ENCODE measurements around the gene RNF144A.

Gene RNF144A

DNA sequence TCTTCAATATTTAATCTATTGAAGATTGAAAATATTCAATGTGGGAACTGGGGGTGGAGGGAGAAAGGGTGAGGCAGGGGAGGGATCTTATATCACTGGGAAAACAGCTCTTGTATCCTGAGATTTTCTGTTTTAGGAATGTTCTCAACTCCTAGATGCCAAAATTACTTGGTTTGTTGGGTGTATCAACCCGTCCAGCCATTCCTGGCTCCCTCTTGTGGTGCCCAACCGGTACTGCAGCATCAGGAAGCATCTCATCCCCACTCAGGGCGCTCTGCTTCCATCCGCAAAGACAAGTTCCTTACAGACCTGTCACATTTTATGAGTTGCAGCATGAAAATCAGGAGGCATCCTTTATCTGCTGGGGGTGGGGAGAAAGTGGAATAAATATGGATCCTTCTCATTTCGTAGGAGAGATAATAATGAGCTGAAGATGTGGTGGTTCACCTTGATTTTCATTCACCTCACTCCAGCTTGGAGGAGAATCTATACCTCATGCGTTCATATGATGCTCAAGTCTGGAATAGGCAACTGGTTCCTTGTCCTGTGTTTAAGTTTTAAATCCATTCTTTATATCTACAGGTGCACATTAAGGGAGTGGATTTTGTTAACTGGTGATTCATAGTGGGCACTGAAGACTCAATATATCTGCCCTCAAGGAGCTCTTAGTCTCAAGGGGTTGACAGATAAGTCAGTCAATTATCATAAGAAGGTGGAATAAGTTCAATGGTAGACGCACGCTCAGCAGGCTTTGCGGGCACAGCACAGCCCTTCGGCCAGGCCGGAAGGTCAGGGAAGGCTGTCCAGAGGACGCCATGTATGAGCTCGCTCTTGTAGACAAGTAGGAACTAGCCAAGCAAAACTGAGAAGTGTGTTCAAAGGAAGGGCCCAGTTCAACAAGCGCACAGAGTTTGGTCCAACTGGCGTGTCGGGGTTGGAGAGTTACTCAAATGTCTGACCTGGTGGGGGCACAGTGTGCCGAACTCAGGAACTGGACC is 127.3 kb downstream of the RNF144A start:
- peak in 2 of 3 donors; percentile 31 to 37 for DNase-seq (ENCODE audit: low read depth in 3 of 3)

DNA sequence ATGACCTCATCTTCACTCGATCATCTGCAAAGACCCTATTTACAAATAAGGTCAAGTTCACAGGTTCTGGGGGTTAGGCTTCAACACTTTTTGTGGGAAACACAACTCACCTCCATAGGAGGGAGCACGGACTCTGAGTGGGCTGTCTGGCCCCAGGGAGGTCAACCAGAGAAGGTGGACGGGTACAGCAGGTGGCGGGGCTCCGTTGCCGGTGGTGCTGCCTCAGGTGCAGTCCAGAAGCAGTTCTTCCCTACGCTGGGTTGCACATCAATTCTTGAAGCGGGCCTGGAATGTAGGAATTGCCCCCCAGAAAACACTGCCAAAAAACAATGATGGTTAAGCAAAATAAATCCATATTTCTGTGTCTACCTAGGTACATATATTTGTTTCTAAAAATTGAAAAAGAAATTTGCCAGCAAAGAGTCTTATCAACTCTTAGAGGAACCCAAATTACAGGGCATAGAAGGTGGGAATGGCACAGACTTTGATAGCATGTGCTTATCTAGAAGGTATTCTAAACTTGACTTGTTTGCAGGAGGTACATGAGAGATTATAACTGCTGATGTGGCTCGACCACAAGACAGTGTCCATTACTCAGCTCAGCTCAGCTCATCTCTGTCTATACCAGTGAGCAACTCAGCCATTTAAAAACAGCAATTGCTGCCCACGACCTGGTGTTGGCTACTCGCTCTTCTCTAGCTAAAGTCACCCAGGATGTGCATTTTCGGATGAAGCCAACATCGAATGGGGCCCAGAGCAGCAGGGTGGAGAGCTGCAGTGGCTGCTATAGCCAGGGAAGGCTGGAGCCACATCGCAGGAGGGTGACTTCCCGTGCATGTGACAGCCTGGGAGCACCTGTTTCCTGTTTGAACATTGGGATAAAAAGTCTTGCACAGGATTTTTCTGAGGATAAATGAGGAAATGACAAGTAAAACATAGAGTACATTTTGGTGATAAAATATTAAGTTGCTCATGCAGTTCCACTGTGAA is 128.7 kb downstream of the RNF144A start:
- no peak for DNase-seq (ENCODE audit: low read depth in 3 of 3)

DNA sequence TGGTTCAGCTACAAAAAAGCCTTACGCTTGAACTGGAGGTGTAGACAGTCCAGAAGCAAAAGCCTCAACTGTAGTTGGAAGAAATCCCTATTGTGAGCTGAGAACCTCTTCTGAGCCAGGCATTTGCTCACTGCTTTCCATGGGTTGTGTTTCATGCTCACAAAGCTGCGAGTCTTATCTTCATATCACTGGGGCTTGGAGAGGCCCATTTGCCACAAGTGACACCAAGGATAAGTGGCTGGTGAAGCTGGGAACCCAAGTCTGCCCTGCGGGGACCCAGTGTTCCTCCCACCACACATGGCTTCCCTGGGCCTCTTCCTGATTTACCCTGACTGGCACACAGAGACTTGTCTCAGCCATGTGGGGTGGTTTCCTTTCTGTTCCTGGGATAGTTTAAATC is 130.4 kb downstream of the RNF144A start:
- no peak for DNase-seq (ENCODE audit: low read depth in 3 of 3)

DNA sequence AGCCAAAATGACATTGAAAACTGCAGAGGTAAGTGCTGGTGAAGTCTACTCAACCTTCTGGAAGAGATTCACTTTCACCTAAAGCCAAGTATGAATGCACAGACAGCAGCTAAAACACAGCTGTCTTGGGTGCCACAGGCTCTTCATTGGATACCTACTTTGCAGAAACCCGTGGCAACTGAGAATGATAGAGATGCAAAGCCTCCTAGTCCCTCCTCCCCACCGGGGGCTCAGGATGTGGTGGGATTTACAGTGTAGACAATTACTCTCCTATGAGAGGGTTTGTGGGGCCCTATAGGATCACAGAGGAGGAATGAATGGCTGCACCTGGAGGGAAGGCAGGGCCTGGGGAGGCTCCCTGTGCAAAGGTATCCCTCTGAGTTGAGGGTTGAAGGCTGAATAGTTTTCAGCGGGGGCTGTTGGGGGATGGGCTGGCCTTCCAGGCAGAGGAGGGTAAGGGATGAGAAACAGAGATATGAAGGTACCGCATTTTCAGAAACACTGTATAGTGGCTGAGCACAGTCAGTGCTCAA is 131.6 kb downstream of the RNF144A start:
- no peak for DNase-seq (ENCODE audit: low read depth in 3 of 3)

DNA sequence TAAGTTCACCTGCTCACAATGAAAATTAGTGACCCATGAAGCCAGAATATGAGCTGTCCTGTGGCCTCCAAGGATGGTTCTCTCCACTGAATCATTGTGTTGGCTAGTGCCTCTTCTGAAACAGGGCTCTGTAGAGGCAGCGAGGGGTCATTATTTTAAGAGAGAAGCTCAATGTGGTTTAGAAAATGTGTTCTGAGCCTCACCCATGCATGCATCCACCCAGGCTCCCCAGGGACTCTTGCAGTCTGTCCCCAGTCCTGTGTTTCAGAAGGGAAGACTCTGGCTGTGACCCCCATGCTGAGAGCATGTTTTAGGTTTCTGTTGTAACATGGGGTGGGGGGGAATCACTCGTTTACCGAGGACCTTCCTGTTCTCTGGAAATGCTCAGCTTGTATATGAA is 135.2 kb downstream of the RNF144A start:
- DNase-seq (ENCODE audit: low read depth in 3 of 3) = no peak

DNA sequence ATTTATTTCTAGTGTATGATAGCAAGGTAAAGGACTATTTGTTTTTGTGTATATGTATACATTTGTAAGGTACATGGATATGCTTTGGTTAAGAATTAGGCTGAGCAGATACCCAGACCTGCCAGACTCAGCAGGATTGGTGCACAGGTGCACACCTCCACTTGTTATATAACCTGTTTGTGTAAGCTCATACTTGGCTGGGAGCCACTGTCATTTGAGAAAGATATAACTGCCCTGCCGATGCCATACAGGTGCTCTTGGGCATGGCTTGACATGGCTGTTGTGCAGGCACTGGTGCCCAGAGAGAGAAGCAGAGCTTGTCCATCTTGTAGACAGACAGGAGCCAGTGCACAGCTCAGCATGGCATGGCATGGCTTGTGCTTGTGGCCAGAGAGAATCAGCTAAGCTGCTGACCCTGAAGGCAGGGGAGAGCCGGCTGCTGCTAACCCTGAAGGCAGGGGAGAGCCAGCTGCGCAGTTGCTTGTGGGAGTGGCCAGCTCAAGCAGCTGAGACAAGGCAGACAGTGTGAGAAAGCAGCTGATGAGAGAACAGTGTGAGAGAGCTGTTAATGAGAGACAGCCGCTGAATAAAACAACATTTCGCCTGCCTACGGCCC is 136.5 kb downstream of the RNF144A start:
- no peak for DNase-seq (ENCODE audit: low read depth in 3 of 3)

DNA sequence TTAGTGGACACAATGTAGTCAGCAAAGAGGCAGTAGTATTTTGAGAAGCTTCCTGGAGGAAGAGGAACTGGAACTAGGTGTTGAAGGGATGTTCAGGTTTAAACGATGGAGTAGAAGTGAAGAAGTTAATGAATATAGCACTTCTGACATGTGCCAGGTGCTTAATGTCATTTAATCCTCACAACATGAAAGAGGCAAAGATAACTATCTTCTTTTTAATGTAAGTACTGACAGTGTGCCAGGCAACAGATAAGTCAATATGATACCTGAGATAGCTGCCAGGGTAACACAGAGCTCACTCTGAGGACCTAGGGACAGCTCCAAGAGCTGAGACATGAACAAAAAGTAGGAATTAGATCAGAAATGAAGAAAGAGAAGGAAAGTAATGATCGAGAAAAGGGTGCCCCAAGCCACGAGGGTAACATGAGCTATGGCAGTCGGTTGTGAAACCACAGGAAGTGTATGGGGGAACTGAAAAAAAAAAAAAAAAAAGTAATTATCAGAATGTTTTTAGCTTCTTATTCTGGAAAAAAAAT is 140.7 kb downstream of the RNF144A start:
- DNase-seq (ENCODE audit: low read depth in 3 of 3) = no peak

DNA sequence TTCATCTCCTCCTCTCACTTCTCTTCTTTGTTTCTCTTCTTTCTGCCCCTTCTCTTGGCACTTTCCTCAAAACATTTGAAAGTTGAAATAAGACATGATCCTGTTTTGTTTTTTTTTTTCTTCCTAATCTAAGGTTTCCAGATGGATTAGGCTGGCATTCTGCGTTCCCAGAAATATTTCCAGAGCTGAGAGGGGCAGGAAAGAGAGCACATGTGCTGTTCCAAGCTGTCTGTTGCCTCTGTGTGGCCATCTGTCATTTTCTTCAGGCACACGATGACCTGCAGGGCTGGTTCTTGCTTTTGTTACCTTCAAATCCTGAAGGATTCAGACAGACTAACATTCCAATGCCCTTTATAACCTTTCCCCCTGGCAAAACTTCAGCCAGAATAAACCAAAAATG is 142.9 kb downstream of the RNF144A start:
- no peak for DNase-seq (ENCODE audit: low read depth in 3 of 3)

DNA sequence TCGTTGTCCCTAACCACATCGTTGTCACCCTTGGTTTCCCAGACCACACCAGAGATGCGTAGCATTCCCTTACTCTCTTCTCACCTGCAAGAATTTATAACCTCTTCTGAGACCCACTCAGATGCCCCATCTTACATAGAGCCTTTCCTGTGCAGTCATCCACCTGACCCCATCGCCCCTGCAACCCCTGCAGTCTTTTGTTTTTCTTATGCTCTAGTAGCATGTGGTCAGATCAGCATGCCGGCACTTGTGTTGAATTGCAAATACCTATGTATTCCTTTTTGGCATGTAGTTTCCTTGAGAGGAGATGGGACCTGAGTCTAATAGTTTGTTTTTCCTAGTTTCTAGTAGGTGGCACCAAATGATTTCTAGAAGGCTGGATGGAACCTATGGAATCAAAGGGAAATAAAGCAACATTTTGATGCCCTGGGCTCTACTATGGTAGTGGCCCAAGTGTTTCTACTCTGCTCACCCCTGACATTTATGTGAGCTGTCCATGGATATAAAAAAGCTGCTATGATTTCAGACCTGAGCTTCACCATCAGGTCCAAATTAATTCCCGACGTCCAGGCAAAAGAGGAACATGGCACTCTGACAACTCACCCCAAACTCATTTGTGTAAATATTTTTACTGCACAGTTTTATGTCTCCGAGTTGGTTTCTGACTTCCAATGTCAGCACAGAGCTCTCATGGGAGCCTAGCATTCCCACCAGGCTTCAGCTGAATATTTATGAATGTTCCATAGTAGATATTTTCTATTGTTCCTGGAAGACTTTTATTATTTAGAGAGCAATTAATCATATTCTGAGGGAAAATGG is 143.6 kb downstream of the RNF144A start:
- DNase-seq (ENCODE audit: low read depth in 3 of 3) = no peak

DNA sequence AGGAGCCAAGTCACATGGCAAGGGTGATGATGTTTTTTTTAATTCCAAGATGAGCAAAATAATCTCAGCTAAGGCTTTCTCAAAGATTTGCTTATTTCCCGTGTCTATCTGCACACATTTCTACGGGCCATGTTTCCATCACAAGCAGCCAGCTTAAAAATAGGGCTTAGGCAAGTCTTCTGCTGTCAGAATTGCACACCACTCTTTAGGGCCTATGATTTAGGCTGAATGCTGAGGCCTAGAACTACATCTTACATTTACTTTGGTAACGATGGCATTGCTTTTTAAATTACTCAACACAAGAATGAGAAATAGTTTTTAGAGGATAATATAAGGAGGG is 144.2 kb downstream of the RNF144A start:
- DNase-seq (ENCODE audit: low read depth in 3 of 3) = no peak

DNA sequence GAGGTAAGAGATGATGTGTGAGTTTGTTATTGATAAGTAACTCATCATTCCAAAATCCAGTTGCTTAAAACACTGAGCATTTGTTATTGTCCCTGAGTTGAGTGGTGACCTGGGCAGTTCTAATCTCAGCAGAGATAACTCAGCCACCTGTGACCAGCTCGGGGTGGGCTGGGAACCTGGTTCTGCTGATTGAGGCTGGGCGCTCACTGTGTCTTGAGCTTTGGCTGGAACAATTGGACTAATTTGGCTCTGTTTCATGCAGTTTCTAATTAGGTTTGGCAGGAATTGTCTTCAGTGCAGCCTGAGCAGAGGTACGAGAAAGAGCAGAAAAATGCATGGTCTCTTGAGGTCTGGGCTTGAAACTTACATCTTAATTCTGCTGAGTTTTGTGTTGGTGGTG is 144.7 kb downstream of the RNF144A start:
- no peak for DNase-seq (ENCODE audit: low read depth in 3 of 3)

DNA sequence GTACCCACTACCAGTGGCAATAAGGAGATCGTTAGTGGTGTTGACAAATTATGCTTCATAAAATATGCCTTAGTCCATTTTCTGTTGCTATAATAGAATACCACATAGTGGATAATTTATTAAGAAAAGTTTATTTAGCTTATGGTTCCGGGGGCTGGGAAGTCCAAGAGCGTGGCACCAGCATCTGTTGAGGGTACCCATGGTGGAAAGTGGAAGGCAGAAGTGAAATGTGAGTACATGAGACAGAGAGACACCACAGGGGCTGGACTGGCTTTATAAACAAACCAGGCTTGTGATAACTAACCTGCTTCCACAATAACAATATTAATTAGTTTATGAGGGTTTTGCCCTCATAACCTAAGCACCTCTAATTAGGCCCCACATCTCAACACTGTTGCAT is 146.6 kb downstream of the RNF144A start:
- DNase-seq (ENCODE audit: low read depth in 3 of 3) = no peak

DNA sequence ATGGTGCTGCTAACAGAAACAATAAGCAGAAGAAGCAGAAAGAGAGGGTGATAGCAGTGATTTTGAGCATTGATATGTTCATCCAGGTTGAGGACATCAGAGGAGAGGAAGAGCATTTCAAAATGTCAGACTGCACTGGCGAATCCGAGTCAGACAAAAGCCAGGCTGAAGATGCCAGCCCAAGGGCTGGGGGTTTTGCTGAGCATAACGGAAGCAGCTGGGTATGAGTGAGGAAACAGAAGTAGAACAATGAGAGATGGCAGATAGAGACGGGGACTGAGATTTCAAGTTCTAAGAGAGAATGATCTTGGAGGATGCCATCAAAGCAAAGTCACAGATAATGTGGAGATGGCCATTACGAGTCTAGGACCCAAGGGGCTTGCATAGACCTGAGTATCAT is 151.2 kb downstream of the RNF144A start:
- no peak for DNase-seq (ENCODE audit: low read depth in 3 of 3)

DNA sequence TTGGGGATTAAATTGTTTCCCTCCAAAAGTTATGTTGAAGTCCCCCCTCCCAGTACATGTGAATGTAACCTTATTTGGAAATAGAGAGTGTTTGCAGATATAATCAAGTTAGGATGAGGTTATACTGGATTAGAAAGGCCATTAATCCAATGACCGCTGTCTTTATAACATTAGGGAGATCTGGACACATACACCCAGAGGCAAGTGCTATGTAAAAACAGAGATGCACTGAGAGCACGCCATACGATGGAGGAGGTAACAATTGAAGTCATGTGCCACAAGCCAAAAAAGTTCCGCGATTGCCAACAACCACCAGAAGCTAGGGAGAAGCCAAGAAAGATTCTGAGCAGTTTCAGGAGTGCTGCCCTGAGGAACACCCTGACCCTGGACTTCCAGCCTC is 153.3 kb downstream of the RNF144A start:
- no peak for DNase-seq (ENCODE audit: low read depth in 3 of 3)

DNA sequence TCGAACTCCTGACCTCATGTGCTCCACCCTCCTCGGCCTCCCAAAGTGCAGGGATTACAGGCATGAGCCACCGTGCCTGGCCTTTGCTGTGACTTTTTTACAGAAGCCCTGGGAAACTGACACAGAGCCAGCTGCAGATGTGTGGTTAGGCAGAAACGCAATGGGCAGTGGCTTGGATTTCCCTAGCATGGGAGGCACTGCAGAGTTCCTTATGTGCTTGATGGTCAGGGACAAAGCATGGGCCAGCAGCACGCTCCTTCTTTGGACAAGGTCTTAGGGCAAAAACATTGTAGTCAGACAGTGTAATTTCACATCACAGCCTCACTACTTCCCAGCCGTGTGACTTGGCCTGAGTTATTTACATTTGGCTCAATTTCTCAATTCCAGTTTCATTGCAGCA is 153.9 kb downstream of the RNF144A start:
- no peak for DNase-seq (ENCODE audit: low read depth in 3 of 3)

DNA sequence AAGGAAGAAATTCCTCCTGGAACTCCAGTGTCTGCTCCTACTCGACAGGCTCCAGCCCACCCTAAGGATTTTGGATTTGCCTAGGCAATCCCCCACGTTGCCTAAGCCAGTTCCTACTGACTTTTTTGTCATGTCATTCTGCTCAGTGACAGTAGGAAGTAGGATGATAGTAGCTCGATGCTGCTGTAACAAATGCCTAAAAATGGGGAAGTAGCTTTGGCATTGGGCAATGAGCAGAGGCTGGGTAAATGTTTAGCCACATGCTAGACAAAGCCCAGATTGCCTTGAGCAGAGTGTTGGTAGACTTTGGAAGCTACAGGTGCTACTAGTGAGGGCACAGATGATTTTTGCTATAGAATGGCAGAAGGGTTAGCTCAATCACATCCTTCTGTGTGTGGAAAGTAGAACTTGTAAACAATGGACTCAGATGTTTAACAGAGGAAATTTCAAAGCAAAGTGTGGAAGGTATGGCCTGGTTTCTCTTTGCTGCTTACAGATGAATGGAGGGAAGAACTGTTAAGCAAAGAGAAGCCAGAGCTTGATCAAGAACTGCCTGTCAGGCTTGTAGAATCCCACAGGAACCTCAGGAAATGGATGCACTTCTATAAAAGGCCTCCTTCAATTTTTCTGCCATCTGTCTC is 154.8 kb downstream of the RNF144A start:
- DNase-seq (ENCODE audit: low read depth in 3 of 3) = no peak

DNA sequence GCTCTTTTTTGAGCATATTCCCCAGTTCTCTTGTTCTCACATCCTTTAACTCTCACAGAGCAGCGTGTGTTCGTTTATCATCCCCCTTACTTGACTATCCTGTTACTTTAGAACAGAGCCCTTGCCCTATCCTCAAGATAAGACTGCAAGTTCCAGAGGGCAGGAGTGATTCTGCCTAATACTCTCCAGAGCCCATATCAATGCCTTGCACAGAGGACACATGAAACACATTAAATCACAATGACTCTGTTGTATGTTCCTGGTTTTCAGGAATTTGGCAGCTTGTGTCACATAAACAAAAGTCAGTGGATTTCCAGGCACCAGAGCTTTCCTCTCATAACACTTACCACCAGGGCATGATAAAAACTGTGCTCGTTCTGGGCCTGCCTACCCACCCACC is 156.7 kb downstream of the RNF144A start:
- no peak for DNase-seq (ENCODE audit: low read depth in 3 of 3)

DNA sequence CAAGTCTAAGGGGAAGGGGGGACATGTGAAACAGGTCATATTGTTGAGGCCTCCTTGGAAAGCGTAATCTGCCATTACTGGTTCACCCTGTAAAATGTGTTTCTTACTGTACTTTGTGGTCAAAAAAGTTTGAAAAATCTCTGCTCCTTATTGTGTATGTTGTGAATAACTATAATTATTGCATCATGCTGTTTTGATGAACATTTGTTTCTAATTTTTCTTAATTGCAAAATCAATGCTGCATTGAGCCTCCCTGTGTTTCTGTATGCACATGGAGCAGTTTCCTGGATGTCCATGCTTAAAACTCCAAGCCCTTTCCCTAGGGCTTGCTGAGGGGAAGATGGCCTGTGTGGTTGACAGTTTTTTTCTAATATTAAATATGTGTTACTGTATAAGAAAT is 158.6 kb downstream of the RNF144A start:
- DNase-seq (ENCODE audit: low read depth in 3 of 3) = no peak

DNA sequence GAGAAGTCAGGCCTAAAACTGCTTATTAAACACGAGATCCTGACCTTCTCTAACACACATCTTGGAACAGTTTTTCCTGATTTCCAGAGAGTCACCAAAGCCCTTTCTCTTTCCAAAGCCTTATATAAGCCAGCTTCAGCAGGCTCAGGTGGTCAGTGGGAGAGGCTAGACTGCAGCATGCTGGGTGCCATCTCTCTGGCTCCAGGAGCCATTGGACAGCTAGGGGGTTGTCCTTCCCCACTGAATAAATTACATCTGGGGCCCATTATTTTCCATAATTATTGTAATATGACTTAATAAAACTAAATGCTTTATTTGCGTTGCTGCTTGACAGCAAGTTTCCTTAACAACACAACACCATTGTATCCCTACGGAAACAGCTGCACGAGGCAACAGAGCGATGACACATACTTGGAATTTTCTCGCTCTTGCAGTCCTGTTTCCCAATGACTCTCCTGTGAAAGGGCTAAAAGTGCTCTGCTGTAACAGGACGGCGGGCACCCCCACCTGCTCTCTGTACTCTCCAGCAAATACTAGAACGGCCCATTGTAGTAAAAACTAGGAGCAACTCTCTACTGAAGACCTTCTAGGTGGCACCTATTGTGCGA is 160.6 kb downstream of the RNF144A start:
- no peak for DNase-seq (ENCODE audit: low read depth in 3 of 3)

Measured in stimulated activated CD4-positive, alpha-beta T cell treated with anti-CD3 and anti-CD28 coated beads, TNF-alpha, amount 100 ng/mL, for 48 hours (primary cell).